Hepatocyte (in vitro differentiated cells): ENCODE results near the gene ZNF419. TPM values are rescaled to one million over a fixed set of nuclear protein-coding genes. Genes with fewer than 3 reads are reported as not detected.
"Not testable (repeated sequence)": the region's sequence is repeated elsewhere in the genome, so short reads cannot be mapped to it uniquely, and the experiment has no call there.

Experiments used
- DNase-seq: peaks from one replicate; pipeline ENCODE4 v3.0.0-alpha.2; 2016; ENCODE audit warnings: low spot score
- H2AFZ ChIP-seq: fragments of 200-600 bp; sonication (generic); 2 replicates; pipeline ENCODE4 v1.6.0; 2016; ENCODE audit warnings: antibody characterized with exemption, mild to moderate bottlenecking
- H3K27ac ChIP-seq: fragments of 200-600 bp; sonication (generic); 2 replicates; pipeline ENCODE4 v1.5.1; 2016; ENCODE audit warnings: mild to moderate bottlenecking
- H3K27me3 ChIP-seq: fragments of 200-600 bp; sonication (generic); 2 replicates; pipeline ENCODE4 v1.6.1; 2016
- H3K36me3 ChIP-seq: fragments of 200-600 bp; sonication (generic); replicated peaks from 2 replicates; pipeline ENCODE4 v1.5.1; 2016; ENCODE audit warnings: low read depth; ENCODE audit not compliant: insufficient read depth
- H3K4me1 ChIP-seq: fragments of 200-600 bp; sonication (generic); 2 replicates; pipeline ENCODE4 v1.5.1; 2016; ENCODE audit warnings: mild to moderate bottlenecking, moderate library complexity; ENCODE audit not compliant: insufficient read depth
- H3K4me2 ChIP-seq: fragments of 200-600 bp; sonication (generic); 2 replicates; pipeline ENCODE4 v1.6.0; 2016
- H3K4me3 ChIP-seq: fragments of 200-600 bp; sonication (generic); 2 replicates; pipeline ENCODE4 v1.5.1; 2016; ENCODE audit warnings: mild to moderate bottlenecking
- H3K79me2 ChIP-seq: fragments of 200-600 bp; sonication (generic); 2 replicates; pipeline ENCODE4 v1.6.0; 2017; ENCODE audit warnings: mild to moderate bottlenecking
- H3K9me2 ChIP-seq: fragments of 200-600 bp; sonication (generic); replicated peaks from 2 replicates; pipeline ENCODE4 v1.6.0; 2017; ENCODE audit warnings: mild to moderate bottlenecking; ENCODE audit not compliant: insufficient read depth
- H3K9me3 ChIP-seq: fragments of 200-600 bp; sonication (generic); 2 replicates; pipeline ENCODE4 v1.5.1; 2016; ENCODE audit warnings: low read depth, mild to moderate bottlenecking
- H4K20me1 ChIP-seq: fragments of 200-600 bp; sonication (generic); 2 replicates; pipeline ENCODE4 v1.6.0; 2016; ENCODE audit warnings: mild to moderate bottlenecking; ENCODE audit not compliant: insufficient read depth, poor library complexity, severe bottlenecking
- EZH2 ChIP-seq: fragments of 200-600 bp; sonication (generic); IDR thresholded peaks from 2 replicates; pipeline ENCODE4 v1.6.1; 2016; ENCODE audit warnings: antibody characterized with exemption, mild to moderate bottlenecking, borderline replicate concordance
- EZH2phosphoT487 ChIP-seq: fragments of 200-600 bp; sonication (generic); IDR thresholded peaks from one replicate; pipeline ENCODE4 v1.6.1; 2018; ENCODE audit warnings: antibody characterized with exemption, mild to moderate bottlenecking, low read depth, moderate library complexity; ENCODE audit not compliant: unreplicated experiment, severe bottlenecking
- WGBS: methylation state at CpG from one replicate; pipeline ENCODE4 v1.1.6; 2016; ENCODE audit warnings: low lambda C conversion rate; ENCODE audit errors: missing lambda C conversion rate; 5-methylcytosine and 5-hydroxymethylcytosine counted together
- polyA plus RNA-seq: library from polyadenylated mRNA; unstranded; fragments of >200 nt; fragmentation: Nextera tagmentation; extraction: Ambion mirVana; gene quantifications from 2 replicates; pipeline ENCODE4 v1.2.1, GENCODE V29; 2016
- total RNA-seq: library from RNA; depleted of rRNA; stranded (reverse); fragments of >200 nt; gene quantifications from 2 replicates; pipeline ENCODE4 v1.2.3, GENCODE V29; 2014
- TF ChIP-seq, protein P1 (sequence below): fragments of 200-600 bp; sonication (generic); IDR thresholded peaks from 2 replicates; pipeline ENCODE4 v1.5.1; 2016; ENCODE audit warnings: antibody characterized with exemption, mild to moderate bottlenecking; ENCODE audit not compliant: poor library complexity

The ZNF419 gene
- total and polyA plus RNA-seq, 2 experiments from 2014 or later = 9.4 TPM

DNA sequence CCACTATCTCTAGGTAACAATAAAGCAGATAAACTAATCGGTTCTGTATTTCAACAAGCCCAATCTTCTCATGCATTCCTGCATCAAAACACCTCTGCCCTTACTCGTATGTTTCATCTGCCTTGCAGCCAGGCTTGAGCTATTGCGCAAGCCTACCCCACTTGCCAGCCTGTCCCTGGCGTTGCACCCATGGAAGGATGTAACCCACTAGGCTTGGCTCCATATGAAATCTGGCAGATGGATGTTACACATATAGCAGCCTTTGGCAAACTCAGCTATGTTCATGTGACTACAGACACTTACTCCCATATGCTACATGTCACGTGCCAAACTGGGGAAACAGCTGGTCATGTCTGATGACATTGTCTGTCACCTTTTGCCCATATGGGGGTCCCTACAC lies 27.7 kb downstream of the ZNF419 start:
- no peak for DNase-seq
- WGBS = 78% methylated on average over 5 of the region's 5 CpGs
- no peak overlapping the region for H3K27ac ChIP-seq
- no peak overlapping the region for H3K4me3 ChIP-seq
- H3K9me3 ChIP-seq = peaks cover 21% of the 10 kb centered on the region
- H3K4me1 ChIP-seq = no peaks in the 10 kb centered on the region
- no peaks in the 10 kb centered on the region for H3K79me2 ChIP-seq
- TF ChIP-seq, protein P1, sequence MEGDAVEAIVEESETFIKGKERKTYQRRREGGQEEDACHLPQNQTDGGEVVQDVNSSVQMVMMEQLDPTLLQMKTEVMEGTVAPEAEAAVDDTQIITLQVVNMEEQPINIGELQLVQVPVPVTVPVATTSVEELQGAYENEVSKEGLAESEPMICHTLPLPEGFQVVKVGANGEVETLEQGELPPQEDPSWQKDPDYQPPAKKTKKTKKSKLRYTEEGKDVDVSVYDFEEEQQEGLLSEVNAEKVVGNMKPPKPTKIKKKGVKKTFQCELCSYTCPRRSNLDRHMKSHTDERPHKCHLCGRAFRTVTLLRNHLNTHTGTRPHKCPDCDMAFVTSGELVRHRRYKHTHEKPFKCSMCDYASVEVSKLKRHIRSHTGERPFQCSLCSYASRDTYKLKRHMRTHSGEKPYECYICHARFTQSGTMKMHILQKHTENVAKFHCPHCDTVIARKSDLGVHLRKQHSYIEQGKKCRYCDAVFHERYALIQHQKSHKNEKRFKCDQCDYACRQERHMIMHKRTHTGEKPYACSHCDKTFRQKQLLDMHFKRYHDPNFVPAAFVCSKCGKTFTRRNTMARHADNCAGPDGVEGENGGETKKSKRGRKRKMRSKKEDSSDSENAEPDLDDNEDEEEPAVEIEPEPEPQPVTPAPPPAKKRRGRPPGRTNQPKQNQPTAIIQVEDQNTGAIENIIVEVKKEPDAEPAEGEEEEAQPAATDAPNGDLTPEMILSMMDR = no peak
- TF ChIP-seq EZH2phosphoT487 = no peak
- TF ChIP-seq EZH2 = no peak
- H3K36me3 ChIP-seq = no peaks in the 10 kb centered on the region
- H4K20me1 ChIP-seq = no peaks in the 10 kb centered on the region
- no peaks in the 10 kb centered on the region for H3K27me3 ChIP-seq
- H2AFZ ChIP-seq = no peak overlapping the region
- H3K9me2 ChIP-seq = no peaks in the 10 kb centered on the region
- no peak overlapping the region for H3K4me2 ChIP-seq

DNA sequence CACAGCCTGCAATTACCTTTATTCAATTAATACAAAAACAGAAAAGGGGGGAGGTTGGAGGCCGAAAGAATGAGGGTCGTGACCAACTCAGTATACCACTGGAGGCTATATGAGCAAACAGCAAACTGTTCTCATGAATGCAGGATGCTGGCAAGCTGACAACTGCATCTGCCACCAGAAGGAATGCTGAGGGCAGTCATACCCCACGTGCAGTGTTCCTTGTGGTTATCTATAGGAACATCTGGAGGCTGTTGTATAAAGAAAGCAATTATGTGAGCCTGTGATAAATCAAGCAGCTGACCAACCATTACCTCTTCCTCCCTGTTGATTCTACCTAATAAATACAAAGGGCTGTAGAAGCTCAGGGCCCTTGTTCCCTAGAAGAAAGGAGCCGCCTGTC lies 30.5 kb downstream of the ZNF419 start:
- WGBS = 87% methylated on average over 4 of the region's 4 CpGs
- not testable (repeated sequence) for H3K27me3 ChIP-seq, H4K20me1 ChIP-seq, H3K4me1 ChIP-seq, H3K4me2 ChIP-seq, H3K79me2 ChIP-seq, DNase-seq, H3K9me3 ChIP-seq, H3K9me2 ChIP-seq, H3K36me3 ChIP-seq, H3K27ac ChIP-seq, H2AFZ ChIP-seq, H3K4me3 ChIP-seq

DNA sequence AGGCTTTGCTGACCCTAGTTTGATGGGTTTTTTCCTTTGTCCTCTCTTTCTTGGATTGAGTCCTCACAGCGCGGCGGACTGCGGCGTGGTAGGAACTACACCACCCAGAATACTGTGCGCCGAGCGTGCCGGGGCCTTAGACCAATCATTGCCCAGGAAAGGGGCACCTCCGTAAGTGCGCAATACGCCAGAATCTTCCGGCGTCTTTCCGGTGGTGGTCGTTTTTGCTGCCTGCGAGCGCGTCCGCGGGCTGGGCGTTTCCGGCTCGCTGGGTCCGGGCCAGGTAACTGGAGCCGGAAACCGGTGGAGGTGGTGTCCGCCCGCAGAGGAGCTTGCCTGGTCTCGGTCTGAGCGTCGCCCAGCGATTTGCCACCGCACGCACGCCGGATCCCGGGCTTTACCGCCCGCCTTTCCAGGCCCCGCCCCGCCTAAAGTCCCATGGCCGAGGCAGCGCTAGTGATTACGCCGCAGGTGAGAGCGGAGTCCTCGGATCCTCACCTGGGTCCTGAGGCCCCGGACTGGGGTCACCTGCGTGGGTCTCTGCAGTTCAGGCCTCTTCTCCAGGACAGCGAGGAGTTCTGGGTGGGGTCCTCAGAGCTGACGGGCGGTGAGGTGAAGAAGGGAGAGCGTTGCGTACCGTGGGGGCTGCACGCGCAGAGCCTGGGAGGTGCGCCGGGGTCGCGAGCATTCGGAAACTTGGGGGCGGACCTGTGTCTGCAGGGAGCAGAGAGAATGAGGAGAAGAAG lies 39.8 kb downstream of the ZNF419 start, which contains the start of gene ZNF549:
Gene ZNF549, plus strand, starts transcription at position 221 of the 746 bp plus-strand sequence. Its CDS starts 218 bp downstream, at position 439.
- TF ChIP-seq, protein P1 = no peak
- TF ChIP-seq EZH2 = no peak
- TF ChIP-seq EZH2phosphoT487 = no peak
- Histone ChIP-seq H3K79me2 (peaks cover 41% of the 10 kb centered on the region), H4K20me1 (no peaks in the 10 kb centered on the region), H3K9me2 (no peaks in the 10 kb centered on the region), H3K27ac (peak within 1 kb of the TSS; percentile 86), H2AFZ (peak within 1 kb of the TSS; percentile 99), H3K36me3 (no peaks in the 10 kb centered on the region), H3K9me3 (no peaks in the 10 kb centered on the region), H3K4me1 (peaks cover 10% of the 10 kb centered on the region), H3K4me3 (peak within 1 kb of the TSS; percentile 95), H3K4me2 (peak within 1 kb of the TSS; percentile 95), H3K27me3 (no peaks in the 10 kb centered on the region)
- under 1% methylated on average over 64 of the region's 64 CpGs for WGBS
- DNase-seq = peak; percentile 94

DNA sequence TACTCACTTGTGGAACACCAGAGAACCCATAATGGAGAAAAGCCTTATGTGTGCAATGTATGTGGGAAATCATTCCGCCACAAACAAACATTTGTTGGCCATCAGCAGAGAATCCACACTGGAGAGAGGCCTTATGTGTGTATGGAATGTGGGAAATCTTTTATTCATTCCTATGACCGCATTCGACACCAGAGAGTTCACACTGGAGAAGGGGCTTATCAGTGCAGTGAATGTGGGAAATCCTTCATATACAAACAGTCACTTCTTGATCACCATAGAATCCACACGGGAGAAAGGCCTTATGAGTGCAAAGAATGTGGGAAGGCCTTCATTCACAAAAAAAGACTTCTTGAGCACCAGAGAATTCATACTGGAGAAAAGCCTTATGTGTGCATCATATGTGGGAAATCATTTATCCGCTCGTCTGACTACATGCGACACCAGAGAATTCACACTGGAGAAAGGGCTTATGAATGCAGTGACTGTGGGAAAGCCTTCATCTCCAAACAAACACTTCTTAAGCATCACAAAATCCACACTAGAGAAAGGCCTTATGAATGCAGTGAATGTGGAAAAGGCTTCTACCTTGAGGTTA lies 50.5 kb downstream of the ZNF419 start:
- H3K36me3 ChIP-seq = peaks cover 33% of the 10 kb centered on the region
- no peaks in the 10 kb centered on the region for H4K20me1 ChIP-seq
- H3K4me1 ChIP-seq = no peaks in the 10 kb centered on the region
- H3K9me2 ChIP-seq = no peaks in the 10 kb centered on the region
- TF ChIP-seq EZH2 (no peak), EZH2phosphoT487 (no peak)
- TF ChIP-seq, protein P1 = no peak
- H2AFZ ChIP-seq = no peak overlapping the region
- no peaks in the 10 kb centered on the region for H3K27me3 ChIP-seq
- no peaks in the 10 kb centered on the region for H3K79me2 ChIP-seq
- H3K4me2 ChIP-seq = no peak overlapping the region
- no peak for DNase-seq
- peaks cover 77% of the 10 kb centered on the region for H3K9me3 ChIP-seq
- H3K4me3 ChIP-seq = no peak overlapping the region
- WGBS = 98% methylated on average over 7 of the region's 7 CpGs
- H3K27ac ChIP-seq = no peak overlapping the region
